GM12892 (cell line): ENCODE results near the gene BMP2K.

Experiments
- POLR2A ChIP-seq: IDR thresholded peaks from 2 replicates; pipeline ENCODE4 v1.6.1; 2011; ENCODE audit warnings: low read depth, low read length, control low read depth
- POLR2AphosphoS5 ChIP-seq: IDR thresholded peaks from 2 replicates; pipeline ENCODE4 v1.6.1; 2011; ENCODE audit warnings: low read depth, low read length, control low read depth
- TAF1 ChIP-seq: IDR thresholded peaks from 2 replicates; pipeline ENCODE4 v1.6.1; 2011; ENCODE audit warnings: low read depth, mild to moderate bottlenecking, control low read depth, low read length, borderline replicate concordance

DNA sequence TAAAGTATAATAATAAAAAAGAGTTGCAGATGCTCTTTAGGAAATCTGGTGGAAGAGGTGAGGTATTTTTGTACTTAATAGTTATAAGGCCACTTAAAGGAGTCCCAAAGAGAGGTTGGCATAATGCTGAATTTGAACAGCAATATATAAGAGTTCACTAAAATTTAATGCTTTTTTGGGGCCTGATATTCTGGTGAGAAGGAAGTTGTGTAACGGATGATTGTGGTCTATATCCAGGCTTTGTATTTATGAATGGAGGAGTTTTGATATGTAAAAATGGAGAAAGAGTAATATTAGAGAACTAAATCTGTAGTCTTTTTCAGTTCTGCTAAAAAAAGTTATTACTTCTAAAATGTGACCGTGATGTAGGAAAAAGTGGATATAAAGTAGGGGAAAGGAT is 20.4 kb downstream of the BMP2K start:
- TF ChIP-seq POLR2AphosphoS5, result no peak
- TF ChIP-seq POLR2A, result no peak
- TF ChIP-seq TAF1, result no peak
